ENCODE data around the gene FAM171A1.

FAM171A1 gene

DNA sequence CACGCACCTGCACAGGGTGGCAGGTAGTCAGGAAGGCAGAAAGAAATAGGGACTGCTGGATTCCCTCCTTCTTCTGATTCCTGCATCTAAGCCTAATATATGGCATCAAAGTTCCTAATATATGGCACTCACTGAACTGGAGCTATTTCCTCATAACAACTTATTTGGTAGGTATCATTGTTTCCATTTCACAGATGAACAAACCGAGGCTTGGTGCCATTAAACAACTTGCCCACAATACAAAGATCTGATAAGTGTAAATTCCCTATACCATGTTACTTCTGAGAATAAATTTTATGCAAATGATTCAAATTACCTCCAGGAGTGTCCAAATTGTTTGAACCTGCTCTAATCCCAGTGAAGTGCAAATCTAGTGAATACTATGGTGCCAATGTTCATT lies 2.1 kb upstream of the FAM171A1 start:
- no peak for DNase-seq

DNA sequence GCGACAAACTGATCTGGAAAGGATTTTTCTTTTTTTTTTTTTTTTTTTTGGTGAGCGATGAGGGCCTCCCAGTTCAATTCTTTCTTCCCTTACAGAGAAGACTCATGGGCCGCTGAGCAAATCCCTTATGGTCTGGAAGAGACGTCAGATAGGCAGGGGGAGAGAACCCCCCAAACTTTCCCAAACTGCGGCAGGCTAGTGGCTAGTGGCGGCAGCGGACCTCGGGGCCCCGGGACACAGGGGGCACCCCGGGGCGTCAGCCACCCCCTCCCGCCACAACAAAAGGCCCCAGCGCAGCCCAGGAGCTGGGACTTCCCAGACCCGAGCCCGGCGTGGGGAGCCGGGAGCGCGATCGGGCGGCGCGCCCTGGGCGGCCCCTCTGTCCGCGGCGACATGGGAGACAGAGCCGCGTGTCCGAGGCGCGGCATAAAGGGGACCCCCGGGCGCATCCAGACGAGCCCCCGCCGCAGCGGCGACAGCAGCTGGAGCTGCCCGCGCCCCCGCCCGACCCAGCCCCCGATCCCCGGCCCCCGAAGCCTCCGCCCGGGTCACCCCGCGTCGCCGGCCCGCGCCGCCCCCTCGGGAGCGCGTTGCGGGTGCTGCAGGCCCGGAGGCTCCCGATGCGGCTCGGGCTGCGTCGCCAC lies 755 bp downstream of the FAM171A1 start:
- no peak for DNase-seq

GRCh38 chr10:15369256-15370211 lies 1.6 kb downstream of the FAM171A1 start:
- DNase-seq, result no peak

GRCh38 chr10:15368101-15368855 lies 2.8 kb downstream of the FAM171A1 start:
- no peak for DNase-seq

GRCh38 chr10:15367296-15368085 lies 3.6 kb downstream of the FAM171A1 start:
- DNase-seq, result no peak

DNA sequence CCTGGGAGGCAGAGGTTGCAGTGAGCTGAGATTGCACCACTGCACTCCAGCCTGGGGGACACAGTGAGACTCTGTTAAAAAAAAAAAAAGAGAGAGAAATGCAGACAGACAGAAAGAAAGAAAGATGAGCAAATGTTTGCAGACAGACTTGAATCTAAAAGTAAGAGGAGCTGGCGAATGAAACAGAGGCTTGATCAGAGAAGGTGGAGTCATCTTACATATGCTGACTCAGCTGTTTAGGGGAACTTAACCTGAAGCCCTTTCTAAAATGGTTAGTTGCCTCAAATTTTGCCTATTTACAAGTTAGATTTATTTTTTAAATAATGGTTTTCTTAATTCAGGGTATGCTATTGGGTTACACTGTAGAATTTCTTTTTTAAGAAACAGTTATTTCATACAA lies 5.4 kb downstream of the FAM171A1 start:
- DNase-seq, result no peak

DNA sequence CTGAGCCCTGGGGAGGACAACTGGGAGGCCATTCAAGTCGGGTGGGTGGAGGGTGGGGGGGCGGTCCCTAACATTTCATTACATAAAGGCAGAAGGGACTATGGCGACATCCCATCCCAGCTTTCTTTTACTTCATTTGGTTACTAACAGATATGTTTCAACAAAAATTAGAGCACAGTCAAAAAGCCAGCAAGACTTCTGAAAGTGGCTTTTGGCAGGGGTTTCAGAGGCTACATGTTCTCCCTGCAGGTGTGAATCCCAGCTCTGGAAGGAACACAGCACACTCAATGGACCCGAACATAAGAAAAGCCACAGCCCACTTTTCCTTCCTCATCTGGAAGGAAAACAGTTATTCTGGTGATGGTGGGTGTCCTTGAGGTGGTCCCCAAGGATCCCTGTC lies 7.1 kb downstream of the FAM171A1 start:
- no peak for DNase-seq

DNA sequence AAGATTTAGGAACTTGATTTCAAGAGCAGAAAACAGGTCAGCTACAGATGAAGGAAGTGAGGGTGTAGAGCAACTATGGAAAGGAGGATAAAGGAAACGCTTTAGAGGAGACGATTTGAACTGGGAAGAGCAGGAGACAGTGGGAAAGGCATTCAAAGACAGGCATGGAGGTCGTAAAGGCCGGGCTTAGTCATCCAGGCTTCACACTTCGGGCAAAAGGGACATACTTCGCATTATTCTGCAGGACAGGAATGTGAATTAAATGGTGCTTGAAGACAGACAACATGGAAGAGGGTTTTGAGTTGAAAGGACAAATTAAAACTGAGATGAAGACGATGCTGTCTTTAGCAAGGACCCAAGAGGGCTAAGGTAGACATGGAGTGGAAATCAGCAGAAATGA lies 8.1 kb downstream of the FAM171A1 start:
- no peak for DNase-seq

- DNase-seq, result peak; percentile 18 to 19
These were observed 10.0 kb downstream of the FAM171A1 start for GRCh38 chr10:15361131-15361530.

GRCh38 chr10:15360566-15360965 lies 10.5 kb downstream of the FAM171A1 start:
- DNase-seq, result no peak

DNA sequence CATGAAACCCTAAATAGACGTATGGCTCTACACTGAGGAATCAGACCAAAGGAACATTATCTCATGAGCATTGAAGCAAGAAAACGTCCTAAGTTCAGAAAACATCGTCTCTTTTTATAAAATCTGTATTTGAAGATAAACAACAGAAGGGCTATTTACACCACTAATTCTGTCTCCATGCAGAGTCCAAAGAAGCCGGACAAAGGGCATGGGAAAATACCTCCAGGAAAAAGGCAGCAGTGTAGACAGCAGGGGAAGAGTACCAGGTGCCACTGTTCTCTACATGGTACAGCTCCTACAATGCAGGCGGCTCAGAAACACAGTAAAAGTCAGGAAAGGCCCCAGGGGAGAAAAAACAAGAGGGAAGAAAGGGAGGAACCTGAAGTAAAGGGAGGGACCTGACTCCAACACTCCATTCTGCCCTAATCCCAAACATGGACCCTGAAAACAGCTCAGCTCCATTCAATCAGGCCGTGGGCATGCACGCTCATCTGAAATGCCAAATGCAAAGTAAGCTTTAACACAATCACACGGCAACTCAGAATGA lies 17.5 kb downstream of the FAM171A1 start:
- DNase-seq, result no peak

DNA sequence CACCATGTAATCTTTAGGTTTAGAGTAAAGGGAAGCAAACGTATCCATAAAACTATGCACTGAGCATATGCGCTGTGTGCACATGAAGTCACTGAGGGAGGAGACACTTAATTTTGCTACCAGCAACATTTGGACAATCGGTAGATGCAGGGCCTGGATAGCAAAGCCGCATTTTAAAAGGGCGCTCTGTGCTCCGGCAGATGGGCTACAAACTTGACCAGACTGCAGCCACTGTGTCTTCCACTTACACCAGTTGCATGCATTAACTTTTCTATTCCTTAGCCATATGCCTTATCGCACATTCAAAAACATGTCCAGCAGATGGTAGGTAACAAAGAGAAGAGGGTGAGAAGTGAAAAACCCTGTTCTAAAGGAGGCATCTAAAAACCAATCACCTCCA lies 18.3 kb downstream of the FAM171A1 start:
- DNase-seq, result no peak

- no peak for DNase-seq
These were observed 18.9 kb downstream of the FAM171A1 start for GRCh38 chr10:15352201-15352600.

DNA sequence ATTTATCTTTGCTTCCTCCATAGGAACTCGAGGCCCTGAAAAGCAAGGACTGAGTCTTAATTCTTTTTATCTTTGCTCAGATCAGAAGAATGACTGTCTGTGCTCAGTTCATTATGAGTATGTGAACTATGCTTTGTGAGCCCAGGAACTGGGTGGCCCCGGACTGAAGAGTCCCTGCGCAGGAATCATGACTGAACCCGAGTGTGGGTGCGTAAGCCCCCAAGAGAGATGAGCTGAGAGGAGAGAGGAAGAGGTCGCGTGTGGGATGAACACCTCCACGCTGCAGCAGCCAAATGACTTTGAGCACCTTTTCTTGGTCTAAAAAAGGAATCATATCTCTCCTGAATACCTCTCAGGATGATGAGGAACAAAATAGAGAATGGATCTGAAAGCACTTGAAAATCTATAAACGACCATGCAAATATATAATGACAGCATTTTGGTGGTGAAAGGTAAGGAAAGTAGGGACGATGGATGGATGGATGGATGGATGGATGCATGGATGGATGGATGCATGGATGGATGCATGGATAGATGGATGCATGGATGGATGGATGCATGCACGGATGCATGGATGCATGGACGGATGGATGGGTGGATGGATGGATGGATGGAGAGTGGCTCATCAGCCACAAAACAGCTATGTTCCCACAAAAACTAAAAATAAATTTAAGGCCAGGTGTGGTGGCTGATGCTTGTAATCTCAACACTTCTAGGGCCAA lies 19.8 kb downstream of the FAM171A1 start:
- DNase-seq, result no peak

GRCh38 chr10:15349112-15349511 lies 22.0 kb downstream of the FAM171A1 start:
- DNase-seq, result no peak

DNA sequence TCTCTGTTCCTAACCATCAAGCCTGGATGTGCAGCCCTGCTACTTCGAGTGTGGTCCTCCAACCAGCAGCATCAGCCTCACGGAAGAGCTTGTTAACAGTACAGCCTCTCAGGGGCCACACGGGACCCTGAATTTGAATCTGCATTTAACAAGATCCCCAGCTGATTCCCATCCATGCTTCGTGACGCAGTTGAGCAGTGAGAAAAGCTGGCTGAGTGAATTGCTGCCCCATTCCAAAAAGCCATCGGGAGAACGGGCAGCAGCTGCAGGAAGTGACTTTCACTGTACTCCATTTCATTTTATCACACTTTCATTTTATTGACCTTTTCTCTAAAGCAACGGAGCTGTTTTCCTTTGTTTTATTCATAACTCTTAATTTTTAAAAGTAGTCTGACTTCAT lies 22.5 kb downstream of the FAM171A1 start:
- no peak for DNase-seq

GRCh38 chr10:15347150-15347549 lies 23.9 kb downstream of the FAM171A1 start:
- no peak for DNase-seq

- DNase-seq, result no peak
These were observed 24.5 kb downstream of the FAM171A1 start for GRCh38 chr10:15346440-15347141.

- no peak for DNase-seq
These were observed 25.6 kb downstream of the FAM171A1 start for GRCh38 chr10:15345450-15345849.

GRCh38 chr10:15344876-15345285 lies 26.2 kb downstream of the FAM171A1 start:
- peak; percentile 58 to 74 for DNase-seq

Data from AML-193 (cell line).